HEK293 (cell line): Measurements from ENCODE around the gene NAV2.

Experiments
- CTCF ChIA-PET: fragments of 350-600 bp; formaldehyde crosslinking; extraction: SDS; loops from one replicate; lab custom pipeline; 2021; ENCODE audit warnings: antibody characterized with exemption; lab: Yijun Ruan, JAX
- POLR2A ChIA-PET: fragments of 300-600 bp; formaldehyde crosslinking; extraction: SDS; loops from one replicate; lab custom pipeline; 2020; ENCODE audit warnings: antibody characterized with exemption, inconsistent platforms; lab: Yijun Ruan, JAX
- H3K27ac ChIP-seq: fragments of 200-500 bp; sonication (Bioruptor generic); 2 replicates; pipeline ENCODE4 v1.5.1; 2014; ENCODE audit warnings: low read depth, low read length, control low read depth, inconsistent platforms; ENCODE audit errors: extremely low read depth
- H3K36me3 ChIP-seq, 2 experiments: fragments of 200-500 bp in 1 of 2; sonication (Bioruptor generic) in 1 of 2; 1 replicate in 1 of 2; 2 replicates in 1 of 2; pipeline ENCODE4 v1.5.1; 2014 to 2017; ENCODE audit warnings: inconsistent platforms in 2 of 2, low read length in 2 of 2; ENCODE audit not compliant: control insufficient read depth in 2 of 2, insufficient read depth in 1 of 2
- H3K4me1 ChIP-seq: fragments of 200-500 bp; sonication (Bioruptor generic); 2 replicates; pipeline ENCODE4 v1.5.1; 2014; ENCODE audit warnings: mild to moderate bottlenecking, low read length, inconsistent platforms; ENCODE audit not compliant: control insufficient read depth, insufficient read depth
- H3K4me3 ChIP-seq: 2 replicates; pipeline ENCODE4 v1.5.1; 2011; ENCODE audit warnings: low read depth, mild to moderate bottlenecking, control low read depth, low read length, moderate library complexity
- H3K9me3 ChIP-seq: fragments of 200-500 bp; sonication (Bioruptor generic); 2 replicates; pipeline ENCODE4 v1.5.1; 2014; ENCODE audit warnings: low read depth, low read length, inconsistent platforms; ENCODE audit not compliant: control insufficient read depth, insufficient read depth
- GLIS2 ChIP-seq: fragments of 450-650 bp; formaldehyde crosslinking; IDR thresholded peaks from 2 replicates; pipeline ENCODE4 v1.5.1; 2016; ENCODE audit warnings: missing biosample characterization, missing genetic modification characterization
- HOXC10 ChIP-seq: sonication (generic); formaldehyde crosslinking; IDR thresholded peaks from 2 replicates; pipeline ENCODE4 v1.8.1; 2023; ENCODE audit warnings: mild to moderate bottlenecking, missing genetic modification reagents
- OVOL3 ChIP-seq: fragments of 450-650 bp; formaldehyde crosslinking; IDR thresholded peaks from 2 replicates; pipeline ENCODE4 v1.5.1; 2016; ENCODE audit warnings: missing biosample characterization, missing genetic modification characterization
- PRDM4 ChIP-seq: fragments of 450-650 bp; formaldehyde crosslinking; IDR thresholded peaks from 2 replicates; pipeline ENCODE4 v1.5.1; 2017; ENCODE audit warnings: missing biosample characterization, missing genetic modification characterization
- REPIN1 ChIP-seq: fragments of 450-650 bp; formaldehyde crosslinking; IDR thresholded peaks from 2 replicates; pipeline ENCODE4 v1.5.1; 2017; ENCODE audit warnings: missing biosample characterization, missing genetic modification characterization, low read depth
- YY1 ChIP-seq: fragments of 450-650 bp; formaldehyde crosslinking; IDR thresholded peaks from 2 replicates; pipeline ENCODE4 v1.5.1; 2018; ENCODE audit warnings: missing biosample characterization, missing genetic modification characterization
- ZNF169 ChIP-seq: fragments of 450-650 bp; formaldehyde crosslinking; IDR thresholded peaks from 2 replicates; pipeline ENCODE4 v1.5.1; 2016; ENCODE audit warnings: missing biosample characterization, missing genetic modification characterization
- ZNF223 ChIP-seq: fragments of 450-650 bp; formaldehyde crosslinking; IDR thresholded peaks from 2 replicates; pipeline ENCODE4 v1.5.1; 2016; ENCODE audit warnings: missing biosample characterization, missing genetic modification characterization
- ZNF23 ChIP-seq: fragments of 450-650 bp; formaldehyde crosslinking; IDR thresholded peaks from 2 replicates; pipeline ENCODE4 v1.5.1; 2016; ENCODE audit warnings: missing biosample characterization, missing genetic modification characterization, borderline replicate concordance
- ZNF239 ChIP-seq: fragments of 450-650 bp; formaldehyde crosslinking; IDR thresholded peaks from 2 replicates; pipeline ENCODE4 v1.5.1; 2016; ENCODE audit warnings: missing biosample characterization, missing genetic modification characterization
- ZNF26 ChIP-seq: fragments of 450-650 bp; formaldehyde crosslinking; IDR thresholded peaks from 2 replicates; pipeline ENCODE4 v1.5.1; 2016; ENCODE audit warnings: missing biosample characterization, missing genetic modification characterization
- ZNF335 ChIP-seq: fragments of 450-650 bp; formaldehyde crosslinking; conservative IDR thresholded peaks from 2 replicates; pipeline ENCODE4 v1.5.1; 2016; ENCODE audit warnings: missing biosample characterization, missing genetic modification characterization
- ZNF341 ChIP-seq: fragments of 450-650 bp; formaldehyde crosslinking; IDR thresholded peaks from 2 replicates; pipeline ENCODE4; 2016; ENCODE audit warnings: low read depth, missing biosample characterization, missing genetic modification characterization
- ZNF37A ChIP-seq: fragments of 450-650 bp; IDR thresholded peaks from 2 replicates; pipeline ENCODE4 v1.5.1; 2018; ENCODE audit warnings: missing biosample characterization, missing genetic modification characterization
- ZNF449 ChIP-seq: fragments of 450-650 bp; formaldehyde crosslinking; IDR thresholded peaks from 2 replicates; pipeline ENCODE4 v1.5.1; 2017; ENCODE audit warnings: missing biosample characterization, mild to moderate bottlenecking, missing genetic modification characterization, moderate library complexity
- ZNF48 ChIP-seq: fragments of 450-650 bp; formaldehyde crosslinking; IDR thresholded peaks from 2 replicates; pipeline ENCODE4 v1.5.1; 2016; ENCODE audit warnings: missing biosample characterization, missing genetic modification characterization
- ZNF555 ChIP-seq: fragments of 450-650 bp; formaldehyde crosslinking; conservative IDR thresholded peaks from 2 replicates; pipeline ENCODE4 v1.5.1; 2017; ENCODE audit warnings: missing biosample characterization, mild to moderate bottlenecking, missing genetic modification characterization, inconsistent platforms
- ZNF571 ChIP-seq: fragments of 450-650 bp; formaldehyde crosslinking; IDR thresholded peaks from 2 replicates; pipeline ENCODE4 v1.5.0; 2017; ENCODE audit warnings: missing biosample characterization, missing genetic modification characterization
- ZNF837 ChIP-seq: fragments of 450-650 bp; formaldehyde crosslinking; IDR thresholded peaks from 2 replicates; pipeline ENCODE4 v1.5.1; 2016; ENCODE audit warnings: missing biosample characterization, missing genetic modification characterization
- TF ChIP-seq, protein P1 (sequence below): fragments of 450-650 bp; formaldehyde crosslinking; IDR thresholded peaks from 2 replicates; pipeline ENCODE4 v1.5.1; 2016; ENCODE audit warnings: missing biosample characterization, missing genetic modification characterization
- TF ChIP-seq, protein P2 (sequence below): fragments of 450-650 bp; IDR thresholded peaks from 2 replicates; pipeline ENCODE4 v1.5.1; 2018; ENCODE audit warnings: missing biosample characterization, missing genetic modification characterization
- TF ChIP-seq, protein P3 (sequence below): fragments of 450-650 bp; formaldehyde crosslinking; IDR thresholded peaks from 2 replicates; pipeline ENCODE4 v1.5.1; 2016; ENCODE audit warnings: missing biosample characterization, missing genetic modification characterization, borderline replicate concordance

NAV2 gene

DNA sequence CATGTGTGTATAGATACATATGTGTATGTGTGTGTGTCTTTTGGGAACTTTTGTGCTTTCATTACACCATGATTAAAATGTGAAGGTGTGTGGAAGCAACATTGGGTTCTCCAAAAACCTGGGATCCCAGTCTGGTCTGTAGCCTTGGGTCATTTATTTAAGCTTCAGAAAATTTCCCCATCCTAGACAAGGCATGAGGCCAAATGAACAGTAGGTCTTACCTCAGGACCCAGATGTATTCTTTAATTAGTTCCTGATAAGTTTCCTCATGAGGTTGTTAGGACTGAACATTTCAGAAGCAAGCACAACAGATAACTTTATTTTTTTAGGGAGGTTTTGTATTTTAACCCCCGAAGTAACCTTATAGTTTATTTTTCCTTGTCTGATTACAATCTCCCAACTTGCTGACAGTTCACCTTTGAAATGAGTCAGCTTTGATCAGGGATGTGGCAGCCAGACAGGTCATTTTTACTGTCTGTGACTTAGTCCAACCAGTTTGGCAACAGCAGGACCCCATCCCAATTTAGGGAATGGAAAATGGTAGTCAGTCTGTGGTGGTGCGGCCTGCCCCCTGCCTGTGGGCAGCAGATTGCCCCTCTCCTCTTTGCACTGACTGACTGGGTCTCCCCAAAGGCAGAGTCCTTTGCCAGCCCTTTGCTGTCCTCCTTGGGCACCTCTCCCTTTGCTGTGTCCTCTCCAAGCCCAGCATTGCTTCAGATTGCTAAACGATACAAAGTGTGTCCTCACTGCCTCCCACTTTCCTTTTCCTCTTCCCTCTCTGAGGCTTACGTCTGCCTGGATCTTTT is 88.3 kb downstream of the NAV2 start (continued):
- TF ChIP-seq YY1 (no peak), ZNF239 (tag by site-specific recombination) (no peak), ZNF837 (tag by site-specific recombination) (no peak), PRDM4 (no peak)
- TF ChIP-seq, all 188 proteins: peak for 0

DNA sequence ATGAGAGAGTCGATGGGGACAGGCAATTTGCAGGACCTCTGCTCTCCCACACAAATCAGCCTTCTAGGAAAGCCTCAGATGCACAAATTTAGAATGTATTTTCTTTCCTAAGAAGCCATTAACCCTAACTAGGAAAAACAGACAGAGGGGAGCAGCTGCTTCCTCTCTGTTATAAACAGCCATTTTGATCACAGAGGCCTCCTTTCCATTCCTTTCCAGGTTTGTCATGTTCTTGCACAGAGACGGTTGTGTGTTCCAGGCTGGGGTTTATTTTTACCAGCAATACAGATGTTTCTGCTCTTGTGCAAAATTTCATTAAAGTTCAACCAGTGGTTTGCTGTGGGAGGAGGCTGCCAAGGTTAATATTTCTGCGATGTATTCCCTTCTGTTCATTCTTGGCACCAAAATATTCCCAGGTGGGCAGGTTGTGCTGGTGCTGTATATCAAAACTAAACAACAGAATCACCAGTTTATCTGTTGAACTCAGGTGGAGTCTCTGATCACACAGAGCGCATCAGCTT is 90.2 kb downstream of the NAV2 start:
- ChIA-PET CTCF (interaction anchor here (1.1 kb wide), 1 partner anchor 90 kb away, joined by 6 read pairs; no protein-coding TSS in a partner anchor), POLR2A (interaction anchor here (0.6 kb wide), 1 partner anchor 112 kb away, joined by 6 read pairs; no protein-coding TSS in a partner anchor)
- Histone ChIP-seq H3K4me1 (no peaks in the 10 kb centered on the region), H3K9me3 (no peaks in the 10 kb centered on the region), H3K4me3 (no peak overlapping the region)
- TF ChIP-seq ZNF571 (tag by site-specific recombination) = no peak
- TF ChIP-seq ZNF335 = no peak
- no peak for TF ChIP-seq ZNF48 (tag by site-specific recombination)
- no peak for TF ChIP-seq ZNF26 (tag by site-specific recombination)
- no peak for TF ChIP-seq ZNF555 (tag by site-specific recombination)
- TF ChIP-seq, protein P1, sequence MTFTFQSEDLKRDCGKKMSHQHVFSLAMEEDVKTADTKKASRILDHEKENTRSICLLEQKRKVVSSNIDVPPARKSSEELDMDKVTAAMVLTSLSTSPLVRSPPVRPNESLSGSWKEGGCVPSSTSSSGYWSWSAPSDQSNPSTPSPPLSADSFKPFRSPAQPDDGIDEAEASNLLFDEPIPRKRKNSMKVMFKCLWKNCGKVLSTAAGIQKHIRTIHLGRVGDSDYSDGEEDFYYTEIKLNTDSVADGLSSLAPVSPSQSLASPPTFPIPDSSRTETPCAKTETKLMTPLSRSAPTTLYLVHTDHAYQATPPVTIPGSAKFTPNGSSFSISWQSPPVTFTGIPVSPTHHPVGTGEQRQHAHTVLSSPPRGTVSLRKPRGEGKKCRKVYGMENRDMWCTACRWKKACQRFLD (tag by site-specific recombination) = no peak
- no peak for TF ChIP-seq ZNF449 (tag by site-specific recombination)
- no peak for TF ChIP-seq REPIN1
- no peak for TF ChIP-seq ZNF169 (tag by site-specific recombination)
- TF ChIP-seq, protein P2, sequence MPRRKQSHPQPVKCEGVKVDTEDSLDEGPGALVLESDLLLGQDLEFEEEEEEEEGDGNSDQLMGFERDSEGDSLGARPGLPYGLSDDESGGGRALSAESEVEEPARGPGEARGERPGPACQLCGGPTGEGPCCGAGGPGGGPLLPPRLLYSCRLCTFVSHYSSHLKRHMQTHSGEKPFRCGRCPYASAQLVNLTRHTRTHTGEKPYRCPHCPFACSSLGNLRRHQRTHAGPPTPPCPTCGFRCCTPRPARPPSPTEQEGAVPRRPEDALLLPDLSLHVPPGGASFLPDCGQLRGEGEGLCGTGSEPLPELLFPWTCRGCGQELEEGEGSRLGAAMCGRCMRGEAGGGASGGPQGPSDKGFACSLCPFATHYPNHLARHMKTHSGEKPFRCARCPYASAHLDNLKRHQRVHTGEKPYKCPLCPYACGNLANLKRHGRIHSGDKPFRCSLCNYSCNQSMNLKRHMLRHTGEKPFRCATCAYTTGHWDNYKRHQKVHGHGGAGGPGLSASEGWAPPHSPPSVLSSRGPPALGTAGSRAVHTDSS = no peak
- TF ChIP-seq ZNF37A (tag by site-specific recombination) = no peak
- TF ChIP-seq, protein P3, sequence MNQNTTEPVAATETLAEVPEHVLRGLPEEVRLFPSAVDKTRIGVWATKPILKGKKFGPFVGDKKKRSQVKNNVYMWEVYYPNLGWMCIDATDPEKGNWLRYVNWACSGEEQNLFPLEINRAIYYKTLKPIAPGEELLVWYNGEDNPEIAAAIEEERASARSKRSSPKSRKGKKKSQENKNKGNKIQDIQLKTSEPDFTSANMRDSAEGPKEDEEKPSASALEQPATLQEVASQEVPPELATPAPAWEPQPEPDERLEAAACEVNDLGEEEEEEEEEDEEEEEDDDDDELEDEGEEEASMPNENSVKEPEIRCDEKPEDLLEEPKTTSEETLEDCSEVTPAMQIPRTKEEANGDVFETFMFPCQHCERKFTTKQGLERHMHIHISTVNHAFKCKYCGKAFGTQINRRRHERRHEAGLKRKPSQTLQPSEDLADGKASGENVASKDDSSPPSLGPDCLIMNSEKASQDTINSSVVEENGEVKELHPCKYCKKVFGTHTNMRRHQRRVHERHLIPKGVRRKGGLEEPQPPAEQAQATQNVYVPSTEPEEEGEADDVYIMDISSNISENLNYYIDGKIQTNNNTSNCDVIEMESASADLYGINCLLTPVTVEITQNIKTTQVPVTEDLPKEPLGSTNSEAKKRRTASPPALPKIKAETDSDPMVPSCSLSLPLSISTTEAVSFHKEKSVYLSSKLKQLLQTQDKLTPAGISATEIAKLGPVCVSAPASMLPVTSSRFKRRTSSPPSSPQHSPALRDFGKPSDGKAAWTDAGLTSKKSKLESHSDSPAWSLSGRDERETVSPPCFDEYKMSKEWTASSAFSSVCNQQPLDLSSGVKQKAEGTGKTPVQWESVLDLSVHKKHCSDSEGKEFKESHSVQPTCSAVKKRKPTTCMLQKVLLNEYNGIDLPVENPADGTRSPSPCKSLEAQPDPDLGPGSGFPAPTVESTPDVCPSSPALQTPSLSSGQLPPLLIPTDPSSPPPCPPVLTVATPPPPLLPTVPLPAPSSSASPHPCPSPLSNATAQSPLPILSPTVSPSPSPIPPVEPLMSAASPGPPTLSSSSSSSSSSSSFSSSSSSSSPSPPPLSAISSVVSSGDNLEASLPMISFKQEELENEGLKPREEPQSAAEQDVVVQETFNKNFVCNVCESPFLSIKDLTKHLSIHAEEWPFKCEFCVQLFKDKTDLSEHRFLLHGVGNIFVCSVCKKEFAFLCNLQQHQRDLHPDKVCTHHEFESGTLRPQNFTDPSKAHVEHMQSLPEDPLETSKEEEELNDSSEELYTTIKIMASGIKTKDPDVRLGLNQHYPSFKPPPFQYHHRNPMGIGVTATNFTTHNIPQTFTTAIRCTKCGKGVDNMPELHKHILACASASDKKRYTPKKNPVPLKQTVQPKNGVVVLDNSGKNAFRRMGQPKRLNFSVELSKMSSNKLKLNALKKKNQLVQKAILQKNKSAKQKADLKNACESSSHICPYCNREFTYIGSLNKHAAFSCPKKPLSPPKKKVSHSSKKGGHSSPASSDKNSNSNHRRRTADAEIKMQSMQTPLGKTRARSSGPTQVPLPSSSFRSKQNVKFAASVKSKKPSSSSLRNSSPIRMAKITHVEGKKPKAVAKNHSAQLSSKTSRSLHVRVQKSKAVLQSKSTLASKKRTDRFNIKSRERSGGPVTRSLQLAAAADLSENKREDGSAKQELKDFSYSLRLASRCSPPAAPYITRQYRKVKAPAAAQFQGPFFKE = no peak
- no peak for TF ChIP-seq OVOL3
- no peak for TF ChIP-seq ZNF23 (tag by site-specific recombination)
- TF ChIP-seq ZNF223 = no peak
- TF ChIP-seq GLIS2 (tag by site-specific recombination) = no peak
- TF ChIP-seq ZNF341 = no peak
- no peak for TF ChIP-seq HOXC10
- TF ChIP-seq, all 188 proteins: peak for 0
- Histone ChIP-seq H3K27ac (no peak overlapping the region), H3K36me3 (no peaks in the 10 kb centered on the region)
